ENCODE data around the gene AP2A1.
A peak's percentile ranks its signal among the peaks of the same experiment; 100 is the strongest.

Gene AP2A1

DNA sequence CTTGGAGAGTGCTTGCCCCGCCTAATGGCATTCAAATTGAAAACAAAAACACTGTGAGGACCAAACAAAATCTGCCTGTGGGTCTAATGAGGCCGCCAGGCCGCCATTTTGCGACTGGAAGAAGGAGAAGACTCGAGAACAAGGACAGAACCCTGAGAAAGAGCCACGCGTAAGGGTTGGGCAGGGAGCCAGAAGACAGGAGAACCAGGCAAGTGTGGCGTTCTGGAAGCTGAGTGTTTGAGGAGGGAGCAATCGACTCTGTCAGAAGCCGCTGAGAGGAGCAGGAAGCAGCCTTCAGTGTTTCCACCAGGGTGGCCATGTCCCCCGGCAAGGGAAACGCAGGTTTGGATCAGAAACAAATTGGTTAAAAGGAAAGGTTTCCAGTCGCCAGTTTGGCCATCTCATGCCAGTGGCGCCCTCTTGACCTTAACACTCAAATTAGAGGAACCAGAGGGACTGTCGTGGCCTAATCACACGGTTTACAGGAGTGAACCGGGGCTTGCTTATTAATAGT, 74.0 kb downstream of the AP2A1 start:
- DNase-seq = no peak

GRCh38 chr19:49843265-49843664, 76.5 kb downstream of the AP2A1 start:
- DNase-seq = no peak

GRCh38 chr19:49844138-49845095, 77.6 kb downstream of the AP2A1 start:
- peak; percentile 64 for DNase-seq

- no peak for DNase-seq
Measured at GRCh38 chr19:49845414-49845813, 78.6 kb downstream of the AP2A1 start.

DNA sequence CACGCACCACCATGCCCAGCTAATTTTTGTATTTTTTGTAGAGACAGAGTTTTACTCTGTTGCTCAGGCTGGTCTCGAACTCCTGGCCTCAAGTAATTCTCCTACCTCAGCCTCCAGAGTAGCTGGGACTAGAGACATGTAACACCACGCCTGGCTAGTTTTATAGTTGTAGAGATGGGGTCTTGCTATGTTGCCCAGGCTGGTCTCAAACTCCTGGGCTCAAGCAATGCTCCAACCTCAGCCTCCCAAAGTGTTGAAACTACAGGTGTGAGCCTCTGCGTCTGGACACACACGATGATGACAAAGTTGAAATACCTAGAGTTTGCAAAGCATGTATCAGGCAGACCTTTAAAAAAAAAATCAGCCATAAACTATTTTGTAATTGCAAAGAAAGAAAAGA, 79.6 kb downstream of the AP2A1 start:
- no peak for DNase-seq

DNA sequence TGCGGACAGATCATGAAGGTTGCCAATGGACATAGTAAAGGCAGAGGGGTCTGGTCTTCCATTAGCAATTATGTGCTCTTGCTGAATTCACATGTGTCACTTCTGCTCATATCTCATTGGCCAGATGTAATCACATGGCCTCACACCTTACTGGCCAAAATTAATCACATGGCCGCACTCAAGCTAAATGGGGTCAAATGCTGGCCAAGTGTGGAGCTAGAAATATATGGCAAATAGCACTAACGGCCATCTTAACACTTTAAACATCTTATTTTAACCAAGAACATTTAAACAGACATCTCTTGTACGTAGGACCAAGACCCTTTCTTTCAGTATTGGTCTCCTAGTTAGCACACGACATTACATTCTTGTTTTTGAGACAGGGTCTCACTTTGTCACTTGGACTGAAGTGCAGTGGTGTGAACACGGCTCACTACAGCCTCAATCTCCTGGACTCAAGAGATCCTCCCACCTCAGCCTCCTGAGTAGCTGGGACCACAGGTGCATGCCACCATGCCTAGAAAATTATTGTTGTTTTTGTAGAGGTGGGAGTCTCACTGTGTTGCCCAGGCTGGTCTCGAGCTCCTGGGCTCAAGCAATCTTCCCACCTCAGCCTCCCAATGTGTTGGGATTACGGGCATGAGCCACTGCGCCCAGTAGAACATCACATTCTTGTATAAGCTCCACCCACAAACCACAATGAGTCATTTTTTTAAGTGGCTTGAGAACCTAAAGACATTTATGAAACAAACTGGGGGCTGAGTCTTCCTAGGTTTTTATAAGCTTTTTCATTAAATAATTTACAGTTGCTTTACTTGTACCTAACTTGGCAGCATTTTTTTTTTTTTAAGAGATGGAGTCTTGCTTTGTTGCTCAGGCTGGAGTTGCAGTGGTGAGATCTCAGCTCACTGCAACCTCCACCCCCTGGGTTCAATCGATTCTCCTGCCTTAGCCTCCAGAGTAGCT, 81.2 kb downstream of the AP2A1 start:
- peak; percentile 87 for DNase-seq

GRCh38 chr19:49848938-49849337, 82.1 kb downstream of the AP2A1 start:
- DNase-seq = peak; percentile 19

- DNase-seq = no peak
Measured at GRCh38 chr19:49849433-49850220, 82.8 kb downstream of the AP2A1 start.

DNA sequence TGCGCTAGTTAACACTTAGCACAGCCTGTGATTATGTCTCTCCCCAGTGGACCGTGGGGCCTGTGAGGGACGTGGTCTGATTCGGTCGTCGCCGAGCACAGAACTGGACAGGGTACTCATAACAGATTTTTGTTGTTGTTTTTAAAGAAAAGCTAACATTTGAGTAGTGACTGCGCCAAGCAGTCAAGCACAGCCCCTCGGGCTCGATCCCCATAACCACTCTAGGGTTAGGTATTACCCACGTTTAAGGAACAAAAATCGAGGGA, 83.4 kb downstream of the AP2A1 start:
- DNase-seq = no peak

- peak; percentile 93 for DNase-seq
Measured at GRCh38 chr19:49850487-49851342, 83.9 kb downstream of the AP2A1 start, which contains the start of gene PTOV1. Gene PTOV1, plus strand, starts transcription at chr19:49851159.

- DNase-seq = no peak
Measured at GRCh38 chr19:49851456-49852259, 84.9 kb downstream of the AP2A1 start.

- DNase-seq = no peak
Measured at GRCh38 chr19:49852631-49853126, 85.9 kb downstream of the AP2A1 start.

DNA sequence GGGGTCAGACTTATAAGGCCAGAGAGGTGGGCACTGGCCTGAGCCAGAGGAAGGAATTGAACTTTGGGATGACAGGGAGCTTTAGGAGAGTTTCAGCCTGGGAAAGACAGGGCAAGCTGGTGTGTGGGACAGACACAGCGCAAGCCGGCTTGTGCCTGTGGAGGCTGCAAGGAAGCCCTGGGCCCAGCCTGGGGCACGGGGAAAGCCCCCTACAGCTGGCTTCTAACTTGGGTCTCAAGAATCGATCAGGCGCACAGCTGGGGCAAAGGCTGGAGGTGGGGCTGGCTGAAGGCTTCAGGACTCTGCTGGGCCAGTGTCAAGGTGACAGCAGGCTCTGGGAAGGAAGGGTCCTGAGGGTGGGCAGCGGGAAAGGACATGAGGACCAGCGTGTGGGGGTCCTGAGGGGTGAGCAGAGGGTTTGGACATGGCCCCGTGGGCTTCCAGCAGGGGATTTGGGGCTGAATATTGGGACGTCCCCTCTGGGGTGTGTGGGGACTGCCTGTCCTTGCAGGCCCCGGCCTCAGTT, 87.1 kb downstream of the AP2A1 start:
- no peak for DNase-seq

GRCh38 chr19:49854378-49855263, 87.8 kb downstream of the AP2A1 start:
- no peak for DNase-seq

- no peak for DNase-seq
Measured at GRCh38 chr19:49855277-49855675, 88.5 kb downstream of the AP2A1 start.

GRCh38 chr19:49855676-49856573, 89.1 kb downstream of the AP2A1 start:
- DNase-seq = no peak

DNA sequence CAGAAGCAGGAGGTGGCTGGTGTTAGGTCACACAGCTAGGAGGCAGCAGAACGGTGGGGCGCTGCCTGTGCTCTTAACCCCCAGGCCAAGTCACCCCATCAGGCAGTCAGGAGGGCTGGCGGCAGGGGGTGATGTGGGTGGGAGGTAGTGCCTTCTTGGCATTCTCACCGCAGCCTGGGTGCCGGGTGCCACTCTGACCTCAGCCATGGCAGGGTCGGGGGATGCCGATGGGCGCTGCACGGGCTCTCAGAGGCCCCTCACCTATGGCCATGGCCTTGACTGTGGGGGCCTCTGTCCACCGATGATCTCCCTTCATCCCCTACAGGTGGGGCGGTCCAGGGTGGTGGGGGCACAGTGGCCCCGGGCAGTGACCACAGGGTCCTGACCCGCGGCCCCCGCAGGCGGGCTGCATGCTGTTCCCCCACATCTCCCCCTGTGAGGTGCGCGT, 89.8 kb downstream of the AP2A1 start:
- DNase-seq = no peak

Measured in inflammatory macrophage treated with lipopolysaccharide for 4 hours (primary cell).